ENCODE data around the gene NAA10. TPM values are rescaled to one million over a fixed set of nuclear protein-coding genes. Genes with fewer than 3 reads are reported as not detected.

NAA10 gene
- total and polyA plus RNA-seq, 2 of the 13 experiments (the other 11 are each of a cell fraction or from before 2014, with no cell fraction given): 49.2 to 51.7 TPM

DNA sequence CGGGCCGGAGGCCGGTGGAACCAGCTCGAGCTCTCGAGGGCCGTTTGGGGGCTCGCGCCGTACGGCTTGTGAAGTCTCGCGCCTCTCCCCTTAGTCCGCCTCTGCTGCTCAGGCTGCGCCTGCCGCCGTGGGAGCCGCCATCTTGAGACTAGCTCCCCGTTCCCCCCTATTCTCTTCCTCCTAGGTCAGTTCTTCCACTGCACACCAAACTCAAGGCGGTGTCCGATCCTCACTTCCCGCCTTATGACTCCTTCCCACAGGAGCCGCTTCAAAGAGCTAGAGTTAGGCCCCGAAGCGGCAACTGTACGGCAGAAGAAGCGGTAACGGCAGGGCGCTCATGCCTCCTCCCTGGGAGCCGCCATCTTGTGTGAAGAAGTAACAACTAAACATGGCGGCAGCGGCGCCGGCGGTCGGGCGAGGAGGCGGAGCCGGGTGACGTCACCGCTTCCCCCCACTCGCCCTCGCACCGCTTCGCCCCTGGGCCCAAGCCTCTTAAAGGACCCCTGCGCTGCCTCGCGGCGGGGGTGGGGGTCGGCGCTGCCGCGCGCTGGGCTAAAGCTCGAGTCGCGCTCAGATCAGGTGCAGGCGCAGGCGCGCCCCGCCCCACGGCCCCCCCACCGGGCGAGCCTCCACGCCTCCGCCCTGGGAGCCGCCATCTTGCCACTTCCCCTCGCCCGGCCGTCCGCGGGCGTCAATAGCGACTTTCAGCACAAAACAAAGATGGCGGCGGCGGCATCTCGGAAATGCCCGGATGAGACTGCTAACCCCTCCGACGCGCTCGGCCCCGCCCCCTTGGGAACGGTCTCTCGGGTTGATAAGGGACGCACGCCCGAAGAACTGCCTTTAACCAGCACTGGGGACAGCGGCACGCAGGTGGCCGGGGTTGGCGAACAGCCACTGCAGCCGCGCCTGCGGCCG, 36.9 kb upstream of the NAA10 start, which contains the start of gene HCFC1 (continued):
- TF ChIP-seq, protein P1, sequence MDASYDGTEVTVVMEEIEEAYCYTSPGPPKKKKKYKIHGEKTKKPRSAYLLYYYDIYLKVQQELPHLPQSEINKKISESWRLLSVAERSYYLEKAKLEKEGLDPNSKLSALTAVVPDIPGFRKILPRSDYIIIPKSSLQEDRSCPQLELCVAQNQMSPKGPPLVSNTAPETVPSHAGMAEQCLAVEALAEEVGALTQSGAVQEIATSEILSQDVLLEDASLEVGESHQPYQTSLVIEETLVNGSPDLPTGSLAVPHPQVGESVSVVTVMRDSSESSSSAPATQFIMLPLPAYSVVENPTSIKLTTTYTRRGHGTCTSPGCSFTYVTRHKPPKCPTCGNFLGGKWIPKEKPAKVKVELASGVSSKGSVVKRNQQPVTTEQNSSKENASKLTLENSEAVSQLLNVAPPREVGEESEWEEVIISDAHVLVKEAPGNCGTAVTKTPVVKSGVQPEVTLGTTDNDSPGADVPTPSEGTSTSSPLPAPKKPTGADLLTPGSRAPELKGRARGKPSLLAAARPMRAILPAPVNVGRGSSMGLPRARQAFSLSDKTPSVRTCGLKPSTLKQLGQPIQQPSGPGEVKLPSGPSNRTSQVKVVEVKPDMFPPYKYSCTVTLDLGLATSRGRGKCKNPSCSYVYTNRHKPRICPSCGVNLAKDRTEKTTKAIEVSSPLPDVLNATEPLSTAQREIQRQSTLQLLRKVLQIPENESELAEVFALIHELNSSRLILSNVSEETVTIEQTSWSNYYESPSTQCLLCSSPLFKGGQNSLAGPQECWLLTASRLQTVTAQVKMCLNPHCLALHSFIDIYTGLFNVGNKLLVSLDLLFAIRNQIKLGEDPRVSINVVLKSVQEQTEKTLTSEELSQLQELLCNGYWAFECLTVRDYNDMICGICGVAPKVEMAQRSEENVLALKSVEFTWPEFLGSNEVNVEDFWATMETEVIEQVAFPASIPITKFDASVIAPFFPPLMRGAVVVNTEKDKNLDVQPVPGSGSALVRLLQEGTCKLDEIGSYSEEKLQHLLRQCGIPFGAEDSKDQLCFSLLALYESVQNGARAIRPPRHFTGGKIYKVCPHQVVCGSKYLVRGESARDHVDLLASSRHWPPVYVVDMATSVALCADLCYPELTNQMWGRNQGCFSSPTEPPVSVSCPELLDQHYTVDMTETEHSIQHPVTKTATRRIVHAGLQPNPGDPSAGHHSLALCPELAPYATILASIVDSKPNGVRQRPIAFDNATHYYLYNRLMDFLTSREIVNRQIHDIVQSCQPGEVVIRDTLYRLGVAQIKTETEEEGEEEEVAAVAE (CRISPR knock-in tag; IDR thresholded peaks at IDR 0.05; ENCODE audit: borderline replicate concordance): no peak; the same call in 1 of the 2 replicates
- TF ChIP-seq MXD4 (CRISPR knock-in tag; IDR thresholded peaks at IDR 0.05): no peak
- TF ChIP-seq ZNF460 (CRISPR knock-in tag; IDR thresholded peaks at IDR 0.05; ENCODE audit: borderline replicate concordance): no peak
- TF ChIP-seq NR2C2 (CRISPR knock-in tag; IDR thresholded peaks at IDR 0.05; ENCODE audit: borderline replicate concordance): peak; percentile 24; the same call in 1 of the 2 replicates
- TF ChIP-seq, protein P2, sequence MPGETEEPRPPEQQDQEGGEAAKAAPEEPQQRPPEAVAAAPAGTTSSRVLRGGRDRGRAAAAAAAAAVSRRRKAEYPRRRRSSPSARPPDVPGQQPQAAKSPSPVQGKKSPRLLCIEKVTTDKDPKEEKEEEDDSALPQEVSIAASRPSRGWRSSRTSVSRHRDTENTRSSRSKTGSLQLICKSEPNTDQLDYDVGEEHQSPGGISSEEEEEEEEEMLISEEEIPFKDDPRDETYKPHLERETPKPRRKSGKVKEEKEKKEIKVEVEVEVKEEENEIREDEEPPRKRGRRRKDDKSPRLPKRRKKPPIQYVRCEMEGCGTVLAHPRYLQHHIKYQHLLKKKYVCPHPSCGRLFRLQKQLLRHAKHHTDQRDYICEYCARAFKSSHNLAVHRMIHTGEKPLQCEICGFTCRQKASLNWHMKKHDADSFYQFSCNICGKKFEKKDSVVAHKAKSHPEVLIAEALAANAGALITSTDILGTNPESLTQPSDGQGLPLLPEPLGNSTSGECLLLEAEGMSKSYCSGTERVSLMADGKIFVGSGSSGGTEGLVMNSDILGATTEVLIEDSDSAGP (CRISPR knock-in tag; IDR thresholded peaks at IDR 0.05; ENCODE audit: borderline replicate concordance): peak; percentile 99
- no peak for TF ChIP-seq ARNT2 (CRISPR knock-in tag; IDR thresholded peaks at IDR 0.05; ENCODE audit: low read depth)
- TF ChIP-seq YY1 (IDR thresholded peaks at IDR 0.05; ENCODE audit: insufficient read depth, insufficient replicate concordance, low read depth, low read length): peak; percentile 90
- TF ChIP-seq ZEB1 (IDR thresholded peaks at IDR 0.05; ENCODE audit: insufficient replicate concordance, low read depth): no peak
- no peak for TF ChIP-seq CENPT (CRISPR knock-in tag; IDR thresholded peaks at IDR 0.05; ENCODE audit: low read depth)
- no peak; the same call in 1 of the 2 replicates for TF ChIP-seq KDM5B (CRISPR knock-in tag; IDR thresholded peaks at IDR 0.05; ENCODE audit: borderline replicate concordance)
- TF ChIP-seq MAF1 (CRISPR knock-in tag; IDR thresholded peaks at IDR 0.05; ENCODE audit: borderline replicate concordance): no peak
- TF ChIP-seq, protein P3, sequence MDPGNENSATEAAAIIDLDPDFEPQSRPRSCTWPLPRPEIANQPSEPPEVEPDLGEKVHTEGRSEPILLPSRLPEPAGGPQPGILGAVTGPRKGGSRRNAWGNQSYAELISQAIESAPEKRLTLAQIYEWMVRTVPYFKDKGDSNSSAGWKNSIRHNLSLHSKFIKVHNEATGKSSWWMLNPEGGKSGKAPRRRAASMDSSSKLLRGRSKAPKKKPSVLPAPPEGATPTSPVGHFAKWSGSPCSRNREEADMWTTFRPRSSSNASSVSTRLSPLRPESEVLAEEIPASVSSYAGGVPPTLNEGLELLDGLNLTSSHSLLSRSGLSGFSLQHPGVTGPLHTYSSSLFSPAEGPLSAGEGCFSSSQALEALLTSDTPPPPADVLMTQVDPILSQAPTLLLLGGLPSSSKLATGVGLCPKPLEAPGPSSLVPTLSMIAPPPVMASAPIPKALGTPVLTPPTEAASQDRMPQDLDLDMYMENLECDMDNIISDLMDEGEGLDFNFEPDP (CRISPR knock-in tag; conservative IDR thresholded peaks at IDR 0.05): no peak
- no peak; the same call in 1 of the 2 replicates for TF ChIP-seq DMAP1 (CRISPR knock-in tag; IDR thresholded peaks at IDR 0.05)
- TF ChIP-seq, protein P4, sequence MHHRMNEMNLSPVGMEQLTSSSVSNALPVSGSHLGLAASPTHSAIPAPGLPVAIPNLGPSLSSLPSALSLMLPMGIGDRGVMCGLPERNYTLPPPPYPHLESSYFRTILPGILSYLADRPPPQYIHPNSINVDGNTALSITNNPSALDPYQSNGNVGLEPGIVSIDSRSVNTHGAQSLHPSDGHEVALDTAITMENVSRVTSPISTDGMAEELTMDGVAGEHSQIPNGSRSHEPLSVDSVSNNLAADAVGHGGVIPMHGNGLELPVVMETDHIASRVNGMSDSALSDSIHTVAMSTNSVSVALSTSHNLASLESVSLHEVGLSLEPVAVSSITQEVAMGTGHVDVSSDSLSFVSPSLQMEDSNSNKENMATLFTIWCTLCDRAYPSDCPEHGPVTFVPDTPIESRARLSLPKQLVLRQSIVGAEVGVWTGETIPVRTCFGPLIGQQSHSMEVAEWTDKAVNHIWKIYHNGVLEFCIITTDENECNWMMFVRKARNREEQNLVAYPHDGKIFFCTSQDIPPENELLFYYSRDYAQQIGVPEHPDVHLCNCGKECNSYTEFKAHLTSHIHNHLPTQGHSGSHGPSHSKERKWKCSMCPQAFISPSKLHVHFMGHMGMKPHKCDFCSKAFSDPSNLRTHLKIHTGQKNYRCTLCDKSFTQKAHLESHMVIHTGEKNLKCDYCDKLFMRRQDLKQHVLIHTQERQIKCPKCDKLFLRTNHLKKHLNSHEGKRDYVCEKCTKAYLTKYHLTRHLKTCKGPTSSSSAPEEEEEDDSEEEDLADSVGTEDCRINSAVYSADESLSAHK (CRISPR knock-in tag; IDR thresholded peaks at IDR 0.05; ENCODE audit: borderline replicate concordance): no peak
- TF ChIP-seq, protein P5, sequence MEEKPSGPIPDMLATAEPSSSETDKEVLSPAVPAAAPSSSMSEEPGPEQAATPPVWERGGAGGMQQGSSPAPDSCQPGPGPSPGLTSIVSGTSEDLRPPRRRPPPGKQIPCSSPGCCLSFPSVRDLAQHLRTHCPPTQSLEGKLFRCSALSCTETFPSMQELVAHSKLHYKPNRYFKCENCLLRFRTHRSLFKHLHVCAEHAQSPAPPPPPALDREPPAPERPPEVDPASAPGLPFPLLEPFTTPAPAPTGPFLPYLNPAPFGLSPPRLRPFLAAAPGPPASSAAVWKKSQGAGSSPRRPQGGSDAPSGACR (CRISPR knock-in tag; IDR thresholded peaks at IDR 0.05): no peak
- peak; percentile 62 for TF ChIP-seq POLR2G (IDR thresholded peaks at IDR 0.05; ENCODE audit: low read depth, low read length)
